Occipital lobe (tissue), 2 donors: ENCODE data around the gene ZACN. TPM values are rescaled to one million over a fixed set of nuclear protein-coding genes. Genes with fewer than 3 reads are reported as not detected.

Experiments
- DNase-seq: peaks from one replicate; lab custom pipeline; 2025; lab: John Stamatoyannopoulos, UW
- total RNA-seq: library from RNA; depleted of rRNA; stranded (reverse); fragments of >200 nt; gene quantifications from one replicate; pipeline ENCODE4 v1.2.3, GENCODE V29; 2014

The ZACN gene
- total RNA-seq, 1 donor from 2014 or later: not detected

GRCh38 chr17:76081295-76082210 is 2.6 kb downstream of the ZACN start:
- no peak for DNase-seq

- DNase-seq: no peak
These were observed 3.6 kb downstream of the ZACN start for GRCh38 chr17:76082326-76083251.

- no peak for DNase-seq
These were observed 4.7 kb downstream of the ZACN start for GRCh38 chr17:76083536-76084182.

GRCh38 chr17:76085066-76085730 is 6.2 kb downstream of the ZACN start:
- DNase-seq: no peak

GRCh38 chr17:76085731-76086366 is 6.9 kb downstream of the ZACN start:
- DNase-seq: no peak

GRCh38 chr17:76086384-76086783 is 7.4 kb downstream of the ZACN start:
- DNase-seq: no peak

- DNase-seq: no peak
These were observed 8.5 kb downstream of the ZACN start for GRCh38 chr17:76087531-76087930.

- DNase-seq: no peak
These were observed 9.3 kb downstream of the ZACN start for GRCh38 chr17:76088041-76088867.

- DNase-seq: no peak
These were observed 10.0 kb downstream of the ZACN start for GRCh38 chr17:76088868-76089576.

GRCh38 chr17:76089680-76090516 is 10.9 kb downstream of the ZACN start:
- no peak for DNase-seq

- DNase-seq: no peak
These were observed 11.6 kb downstream of the ZACN start for GRCh38 chr17:76090517-76091129.

GRCh38 chr17:76091526-76092286 is 12.7 kb downstream of the ZACN start:
- DNase-seq: no peak

GRCh38 chr17:76092526-76093413 is 13.8 kb downstream of the ZACN start:
- DNase-seq: no peak

- no peak for DNase-seq
These were observed 15.1 kb downstream of the ZACN start for GRCh38 chr17:76094046-76094445.

- DNase-seq: no peak
These were observed 17.0 kb downstream of the ZACN start for GRCh38 chr17:76095943-76096342.

- DNase-seq: no peak
These were observed 18.8 kb downstream of the ZACN start for GRCh38 chr17:76097716-76098295.
